Endometrial microvascular endothelial cells (primary cell): ENCODE data around the gene GALNTL6. TPM values are rescaled to one million over a fixed set of nuclear protein-coding genes. Genes with fewer than 3 reads are reported as not detected.
"Not testable (repeated sequence)": the region's sequence is repeated elsewhere in the genome, so short reads cannot be mapped to it uniquely, and the experiment has no call there.

Experiments used
- in situ Hi-C: cut with HindIII; loops from 2 replicates; pipeline ENCODE4 v1.10.0; 2017; ENCODE audit warnings: low sequenced_read_pairs, low pct_unique_long_range_greater_than_20kb; ENCODE audit errors: inconsistent ontology term
- total RNA-seq: library from RNA; depleted of rRNA; stranded (reverse); fragments of >200 nt; gene quantifications from one replicate; pipeline ENCODE4 v1.2.3, GENCODE V29; 2015; ENCODE audit errors: inconsistent ontology term

Gene GALNTL6
- total RNA-seq, 1 donor from 2014 or later: not detected

- in situ Hi-C loops: no loop called here
These were observed 1140.8 kb downstream of the GALNTL6 start for GRCh38 chr4:172953896-172954568.

GRCh38 chr4:172956340-172956739, 1143.1 kb downstream of the GALNTL6 start:
- in situ Hi-C loops: not testable (repeated sequence)

- in situ Hi-C loops: no loop called here
These were observed 1144.0 kb downstream of the GALNTL6 start for GRCh38 chr4:172957216-172957615.

- in situ Hi-C loops: no loop called here
These were observed 1149.6 kb downstream of the GALNTL6 start for GRCh38 chr4:172962564-172963353.

- in situ Hi-C loops: no loop called here
These were observed 1150.5 kb downstream of the GALNTL6 start for GRCh38 chr4:172963498-172964294.

- in situ Hi-C loops: not testable (repeated sequence)
These were observed 1157.0 kb downstream of the GALNTL6 start for GRCh38 chr4:172970189-172970588.

GRCh38 chr4:172974586-172974985, 1161.4 kb downstream of the GALNTL6 start:
- in situ Hi-C loops: no loop called here

- in situ Hi-C loops: no loop called here
These were observed 1162.5 kb downstream of the GALNTL6 start for GRCh38 chr4:172975651-172976229.

- in situ Hi-C loops: not testable (repeated sequence)
These were observed 1164.4 kb downstream of the GALNTL6 start for GRCh38 chr4:172977491-172978041.

GRCh38 chr4:172978848-172979247, 1165.6 kb downstream of the GALNTL6 start:
- in situ Hi-C loops: no loop called here

GRCh38 chr4:172979332-172979731, 1166.1 kb downstream of the GALNTL6 start:
- in situ Hi-C loops: no loop called here

- in situ Hi-C loops: no loop called here
These were observed 1167.0 kb downstream of the GALNTL6 start for GRCh38 chr4:172980219-172980618.

GRCh38 chr4:172982151-172982590, 1169.0 kb downstream of the GALNTL6 start:
- in situ Hi-C loops: no loop called here

- in situ Hi-C loops: no loop called here
These were observed 1169.8 kb downstream of the GALNTL6 start for GRCh38 chr4:172983014-172983413.

- in situ Hi-C loops: no loop called here
These were observed 1170.4 kb downstream of the GALNTL6 start for GRCh38 chr4:172983631-172984030.

- in situ Hi-C loops: no loop called here
These were observed 1172.3 kb downstream of the GALNTL6 start for GRCh38 chr4:172985552-172985951.

GRCh38 chr4:172986114-172986513, 1172.9 kb downstream of the GALNTL6 start:
- in situ Hi-C loops: no loop called here

- in situ Hi-C loops: no loop called here
These were observed 1177.0 kb downstream of the GALNTL6 start for GRCh38 chr4:172989984-172990820.
